Mesenchymal stem cell (in vitro differentiated cells and primary cell): ENCODE results near the gene CRPPA.
A peak's percentile ranks its signal among the peaks of the same experiment; 100 is the strongest.

ENCODE experiments used
- DNase-seq: peaks from one replicate; pipeline ENCODE4 v3.0.0-alpha.2; 2013
- H2AFZ ChIP-seq: one replicate; pipeline ENCODE4 v1.6.1; 2013; ENCODE audit warnings: low read depth, mild to moderate bottlenecking, control low read depth, inconsistent platforms, low read length, moderate library complexity
- H2AK5ac ChIP-seq: 2 replicates; pipeline ENCODE4 v1.6.1; 2013; ENCODE audit warnings: low read length, moderate library complexity, mild to moderate bottlenecking, inconsistent platforms; ENCODE audit not compliant: severe bottlenecking
- H2BK120ac ChIP-seq: one replicate; pipeline ENCODE4 v1.6.1; 2013; ENCODE audit warnings: low read depth, mild to moderate bottlenecking, inconsistent platforms, low read length, moderate library complexity
- H2BK12ac ChIP-seq, 2 experiments: one replicate each; pipeline ENCODE4 v1.6.1; 2013; ENCODE audit warnings: inconsistent platforms in 2 of 2, low read length in 2 of 2, mild to moderate bottlenecking in 2 of 2, moderate library complexity in 2 of 2, control low read depth in 1 of 2
- H2BK15ac ChIP-seq: one replicate; pipeline ENCODE4 v1.6.1; 2013; ENCODE audit warnings: mild to moderate bottlenecking, low read depth, inconsistent platforms; ENCODE audit not compliant: poor library complexity, severe bottlenecking
- H2BK5ac ChIP-seq: 2 replicates; pipeline ENCODE4 v1.6.1; 2013; ENCODE audit warnings: low read depth, mild to moderate bottlenecking, low read length, control low read depth, inconsistent platforms; ENCODE audit not compliant: poor library complexity, severe bottlenecking
- H3K14ac ChIP-seq, 2 experiments: one replicate each; pipeline ENCODE4 v1.6.1; 2013; ENCODE audit warnings: inconsistent platforms in 2 of 2, low read length in 2 of 2, control low read depth in 1 of 2, mild to moderate bottlenecking in 1 of 2, moderate library complexity in 1 of 2
- H3K18ac ChIP-seq, 2 experiments: one replicate each; pipeline ENCODE4 v1.6.1; 2013; ENCODE audit warnings: inconsistent platforms in 2 of 2, low read length in 2 of 2, control low read depth in 1 of 2, low read depth in 1 of 2, mild to moderate bottlenecking in 1 of 2
- H3K23ac ChIP-seq, 2 experiments: one replicate each; pipeline ENCODE4 v1.6.1; 2013; ENCODE audit warnings: inconsistent platforms in 2 of 2, low read length in 2 of 2, mild to moderate bottlenecking in 2 of 2, moderate library complexity in 2 of 2, control low read depth in 1 of 2
- H3K27ac ChIP-seq: 2 replicates; pipeline ENCODE4 v1.5.1; 2013; ENCODE audit warnings: mild to moderate bottlenecking, moderate library complexity, low read length, control low read depth, inconsistent platforms; ENCODE audit not compliant: poor library complexity, severe bottlenecking
- H3K27me3 ChIP-seq, 2 experiments: 2 replicates each; pipeline versions ENCODE4 v1.6.1 to v1.7.0; 2013; ENCODE audit warnings: low read length in 2 of 2, mild to moderate bottlenecking in 2 of 2, moderate library complexity in 2 of 2, control low read depth in 1 of 2, inconsistent platforms in 1 of 2; ENCODE audit not compliant: control insufficient read depth in 1 of 2, insufficient read depth in 1 of 2
- H3K36me3 ChIP-seq, 2 experiments: 2 replicates each; pipeline versions ENCODE4 v1.6.1 to v1.7.0; 2013; ENCODE audit warnings: low read length in 2 of 2, control low read depth in 1 of 2, inconsistent platforms in 1 of 2, low read depth in 1 of 2, mild to moderate bottlenecking in 1 of 2; ENCODE audit not compliant: insufficient read depth in 2 of 2, control insufficient read depth in 1 of 2
- H3K4ac ChIP-seq, 2 experiments: one replicate each; pipeline ENCODE4 v1.6.1; 2013; ENCODE audit warnings: inconsistent platforms in 2 of 2, low read length in 2 of 2, mild to moderate bottlenecking in 2 of 2, moderate library complexity in 2 of 2, control low read depth in 1 of 2, low read depth in 1 of 2
- H3K4me1 ChIP-seq: 2 replicates; pipeline ENCODE4 v1.6.1; 2013; ENCODE audit warnings: low read depth, low read length, control low read depth; ENCODE audit not compliant: control insufficient read depth, insufficient read depth
- H3K4me2 ChIP-seq: 2 replicates; pipeline ENCODE4 v1.6.1; 2013; ENCODE audit warnings: low read length, mild to moderate bottlenecking, inconsistent platforms; ENCODE audit not compliant: poor library complexity, severe bottlenecking
- H3K4me3 ChIP-seq, 2 experiments: 2 replicates each; pipeline versions ENCODE4 v1.5.1 to v1.7.0; 2013; ENCODE audit warnings: low read length in 2 of 2, mild to moderate bottlenecking in 2 of 2, control low read depth in 1 of 2, low read depth in 1 of 2; ENCODE audit not compliant: insufficient read depth in 1 of 2
- H3K79me1 ChIP-seq: replicated peaks from 2 replicates; pipeline ENCODE4 v1.6.1; 2013; ENCODE audit warnings: mild to moderate bottlenecking, control low read depth, low read length, inconsistent platforms; ENCODE audit not compliant: poor library complexity, severe bottlenecking
- H3K9ac ChIP-seq: 2 replicates; pipeline ENCODE4 v1.7.0; 2013; ENCODE audit warnings: mild to moderate bottlenecking, low read length, moderate library complexity
- H3K9me3 ChIP-seq: 2 replicates; pipeline ENCODE4 v1.7.0; 2013; ENCODE audit warnings: mild to moderate bottlenecking, low read length; ENCODE audit not compliant: control insufficient read depth
- H4K8ac ChIP-seq: one replicate; pipeline ENCODE4 v1.6.1; 2013; ENCODE audit warnings: inconsistent platforms, mild to moderate bottlenecking, low read length, moderate library complexity
- H4K91ac ChIP-seq: one replicate; pipeline ENCODE4 v1.6.1; 2013; ENCODE audit warnings: mild to moderate bottlenecking, low read length, inconsistent platforms
- WGBS: methylation state at CpG from one replicate; pipeline ENCODE4 v1.1.7; 2013; ENCODE audit warnings: mixed read lengths; 5-methylcytosine and 5-hydroxymethylcytosine counted together

The CRPPA gene

DNA sequence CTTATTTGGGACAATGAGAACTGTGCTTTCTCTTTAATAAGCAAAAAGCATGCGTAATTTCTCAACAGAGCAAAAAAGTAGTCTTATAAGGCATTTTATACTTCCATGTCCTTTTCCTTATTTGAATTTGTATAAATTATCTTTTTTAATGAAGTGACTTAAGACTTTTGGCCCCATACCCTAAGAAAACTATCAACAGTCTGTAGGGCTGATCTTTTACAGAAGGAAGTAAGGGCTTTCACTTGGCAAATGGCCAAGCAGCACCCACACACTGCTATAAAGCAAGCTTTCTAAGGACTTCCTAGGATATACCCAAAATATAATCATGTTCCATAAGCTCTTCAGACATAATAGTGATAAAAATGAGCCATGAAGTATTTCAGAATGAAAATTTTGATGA is 3.4 kb downstream of the CRPPA start:
- H4K91ac ChIP-seq, result no peak overlapping the region
- H3K36me3 ChIP-seq, result no peaks in the 10 kb centered on the region
- peaks cover 13% of the 10 kb centered on the region for H3K79me1 ChIP-seq

GRCh38 chr7:16416289-16417282 is 4.8 kb downstream of the CRPPA start:
- H2AK5ac ChIP-seq, result no peak overlapping the region
- H3K9ac ChIP-seq, result no peak overlapping the region
- peaks cover 13% of the 10 kb centered on the region for H3K79me1 ChIP-seq
- 66% methylated on average over 6 of the region's 7 CpGs for WGBS
- H2BK120ac ChIP-seq, result no peak overlapping the region
- no peak overlapping the region for H3K23ac ChIP-seq
- H3K9me3 ChIP-seq, result no peaks in the 10 kb centered on the region
- no peak overlapping the region for H2AFZ ChIP-seq
- no peak overlapping the region for H3K4ac ChIP-seq
- no peak overlapping the region for H2BK15ac ChIP-seq
- peak; percentile 91 for DNase-seq
- no peak overlapping the region for H2BK12ac ChIP-seq
- no peak overlapping the region for H2BK5ac ChIP-seq
- H3K4me1 ChIP-seq, result peaks cover 13% of the 10 kb centered on the region
- H3K18ac ChIP-seq, result no peak overlapping the region
- no peak overlapping the region for H4K91ac ChIP-seq
- H4K8ac ChIP-seq, result no peak overlapping the region
- no peak overlapping the region for H3K27ac ChIP-seq
- H3K4me2 ChIP-seq, result no peak overlapping the region
- H3K27me3 ChIP-seq, result no peaks in the 10 kb centered on the region
- no peaks in the 10 kb centered on the region for H3K36me3 ChIP-seq
- no peak overlapping the region for H3K14ac ChIP-seq
- no peak overlapping the region for H3K4me3 ChIP-seq

More for the DNA sequence above, 3.4 kb downstream of the CRPPA start:
- Histone ChIP-seq H3K4me1 (peaks cover 13% of the 10 kb centered on the region), H3K9me3 (no peaks in the 10 kb centered on the region), H2BK15ac (no peak overlapping the region), H2BK5ac (no peak overlapping the region), H4K8ac (no peak overlapping the region), H2AK5ac (no peak overlapping the region), H3K23ac (no peak overlapping the region), H3K27me3 (no peaks in the 10 kb centered on the region), H2BK120ac (no peak overlapping the region), H3K14ac (no peak overlapping the region), H2BK12ac (no peak overlapping the region), H3K4ac (no peak overlapping the region), H3K4me3 (no peak overlapping the region), H3K27ac (no peak overlapping the region), H3K9ac (no peak overlapping the region), H2AFZ (no peak overlapping the region), H3K4me2 (no peak overlapping the region), H3K18ac (no peak overlapping the region)
- DNase-seq, result no peak
- no CpG with 5 or more reads among the region's 1 CpG for WGBS

- Histone ChIP-seq H2BK120ac (no peak overlapping the region), H3K23ac (no peak overlapping the region), H4K8ac (no peak overlapping the region), H3K4ac (no peak overlapping the region), H2AK5ac (no peak overlapping the region), H3K79me1 (peaks cover 10% of the 10 kb centered on the region), H2BK5ac (no peak overlapping the region), H2AFZ (no peak overlapping the region), H3K4me3 (no peak overlapping the region), H3K27me3 (no peaks in the 10 kb centered on the region), H3K14ac (no peak overlapping the region), H2BK12ac (no peak overlapping the region), H3K4me1 (peaks cover 6% of the 10 kb centered on the region), H3K27ac (no peak overlapping the region), H3K9ac (no peak overlapping the region), H4K91ac (no peak overlapping the region), H3K4me2 (no peak overlapping the region), H3K9me3 (no peaks in the 10 kb centered on the region), H3K36me3 (no peaks in the 10 kb centered on the region), H3K18ac (no peak overlapping the region), H2BK15ac (no peak overlapping the region)
- WGBS, result 95% methylated on average over 7 of the region's 8 CpGs
- DNase-seq, result no peak
Measured at GRCh38 chr7:16412274-16413254, 8.8 kb downstream of the CRPPA start.

DNA sequence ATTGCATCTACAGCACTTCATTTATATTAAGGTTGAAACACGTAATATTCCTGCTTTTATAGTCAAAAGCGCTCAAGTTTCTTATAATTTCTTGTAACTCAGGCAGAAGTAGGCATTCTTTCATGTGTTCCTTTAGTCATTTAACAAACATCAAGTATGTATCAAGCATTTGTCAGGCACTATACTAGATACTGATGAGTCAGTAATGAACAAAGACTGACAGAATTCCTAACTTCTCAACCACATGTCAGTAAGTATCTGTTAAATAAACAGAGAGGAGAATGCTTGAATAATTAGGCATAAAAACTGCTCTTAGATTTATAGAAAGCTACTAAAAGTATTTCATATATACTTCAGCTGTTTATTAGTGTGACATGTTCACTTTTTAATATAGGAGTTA is 9.9 kb downstream of the CRPPA start:
- Histone ChIP-seq H2BK120ac (no peak overlapping the region), H3K27ac (no peak overlapping the region), H3K4me1 (peaks cover 3% of the 10 kb centered on the region), H3K36me3 (no peaks in the 10 kb centered on the region), H3K9ac (no peak overlapping the region), H4K8ac (no peak overlapping the region), H3K4me3 (no peak overlapping the region), H3K14ac (no peak overlapping the region), H2AK5ac (no peak overlapping the region), H2AFZ (no peak overlapping the region), H3K23ac (no peak overlapping the region), H2BK12ac (no peak overlapping the region), H4K91ac (no peak overlapping the region), H3K27me3 (no peaks in the 10 kb centered on the region), H3K18ac (no peak overlapping the region), H3K79me1 (peaks cover 13% of the 10 kb centered on the region), H2BK15ac (no peak overlapping the region), H2BK5ac (no peak overlapping the region), H3K4me2 (no peak overlapping the region), H3K4ac (no peak overlapping the region), H3K9me3 (no peaks in the 10 kb centered on the region)
- WGBS, result 87% methylated on average over 2 of the region's 2 CpGs
- DNase-seq, result no peak
